ENCODE data around the gene RUSF1. TPM values are rescaled to one million over a fixed set of nuclear protein-coding genes. Genes with fewer than 3 reads are reported as not detected.

Gene RUSF1
- total RNA-seq, 1 experiment from 2014 or later = 59.3 TPM

DNA sequence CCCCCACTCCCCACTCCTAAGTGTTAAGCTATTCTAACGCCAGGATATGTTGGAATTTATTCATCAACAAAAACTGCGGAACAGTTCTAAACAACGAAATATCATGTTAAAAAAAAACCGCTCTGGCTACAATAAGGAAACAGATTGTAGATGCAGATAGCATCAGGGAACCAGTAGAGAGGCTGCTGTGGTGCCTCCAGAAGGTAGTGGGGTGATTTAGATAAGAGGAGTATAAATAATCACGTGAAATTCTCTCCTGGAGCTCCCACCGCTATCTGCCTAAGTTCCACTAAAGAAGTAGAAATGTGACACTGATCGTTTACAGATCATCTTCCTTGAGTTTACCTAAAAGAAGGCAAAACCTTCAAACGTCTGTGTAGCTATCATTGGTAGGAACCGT, 27.5 kb upstream of the RUSF1 start:
- H3K27ac ChIP-seq (ENCODE audit: low read depth, low read length) = no peak overlapping the region
- RAD21 ChIA-PET (ENCODE audit: low non-redundant PET in 1 of 2, low total read pairs in 2 of 2, uncharacterized antibody in 2 of 2, unreplicated experiment in 2 of 2) = no interaction called here
- intact Hi-C loops (cut with micrococcal nuclease) = no loop called here
- no peak overlapping the region for H3K4me2 ChIP-seq (ENCODE audit: low read length)
- no peaks in the 10 kb centered on the region for H3K9me3 ChIP-seq (ENCODE audit: control insufficient read depth in 1 of 2, insufficient read depth in 1 of 2, low read depth in 1 of 2, low read length in 2 of 2)
- H3K4me3 ChIP-seq (replicated peaks in 1 of 2; ENCODE audit: low read depth in 1 of 2, low read length in 2 of 2) = no peak overlapping the region
- H4K20me1 ChIP-seq (ENCODE audit: insufficient read depth) = no peaks in the 10 kb centered on the region
- H3K27me3 ChIP-seq (ENCODE audit: insufficient read depth, low read length) = no peaks in the 10 kb centered on the region
- ATAC-seq = no peak
- BruUV-seq (replicated peaks) = no TSS peak
- no peak for DNase-seq (ENCODE audit: low read depth, low spot score)
- H2AFZ ChIP-seq (ENCODE audit: low read depth, low read length, poor library complexity, severe bottlenecking) = no peak overlapping the region
- no peaks in the 10 kb centered on the region for H3K79me2 ChIP-seq (ENCODE audit: insufficient read depth, low read length)
- CTCF ChIA-PET = no interaction called here
- TF ChIP-seq ZFX (IDR thresholded peaks at IDR 0.05) (no peak), ZNF274 (IDR thresholded peaks at IDR 0.05; ENCODE audit: low read depth, low read length) (no peak), EGR1 (IDR thresholded peaks at IDR 0.05; ENCODE audit: low read depth) (no peak), POLR2AphosphoS5 (IDR thresholded peaks at IDR 0.05; ENCODE audit: low read depth, low read length) (no peak), SIN3A (IDR thresholded peaks at IDR 0.05; ENCODE audit: low read depth) (no peak), FOSL1 (IDR thresholded peaks at IDR 0.05; ENCODE audit: low read depth) (no peak), YY1 (IDR thresholded peaks at IDR 0.05; ENCODE audit: extremely low read depth, insufficient replicate concordance, low read depth, low read length) (no peak), TCF7L2 (IDR thresholded peaks at IDR 0.05; ENCODE audit: borderline replicate concordance, extremely low read depth, insufficient read depth, insufficient read length) (no peak), SRF (IDR thresholded peaks at IDR 0.05; ENCODE audit: low read depth) (no peak), JUND (IDR thresholded peaks at IDR 0.05) (no peak), RAD21 (IDR thresholded peaks at IDR 0.05; ENCODE audit: low read depth) (no peak)
- no peak overlapping the region for H3K9ac ChIP-seq (ENCODE audit: low read length)
- H3K36me3 ChIP-seq (ENCODE audit: control insufficient read depth in 1 of 2, insufficient read depth in 2 of 2, low read length in 2 of 2) = no peaks in the 10 kb centered on the region
- H3K4me1 ChIP-seq (ENCODE audit: control insufficient read depth in 1 of 2, insufficient read depth in 2 of 2, low read length in 2 of 2) = no peaks in the 10 kb centered on the region
- POLR2A ChIA-PET = no interaction called here
- no peaks in the 10 kb centered on the region for H3K9me2 ChIP-seq (ENCODE audit: insufficient read depth)

DNA sequence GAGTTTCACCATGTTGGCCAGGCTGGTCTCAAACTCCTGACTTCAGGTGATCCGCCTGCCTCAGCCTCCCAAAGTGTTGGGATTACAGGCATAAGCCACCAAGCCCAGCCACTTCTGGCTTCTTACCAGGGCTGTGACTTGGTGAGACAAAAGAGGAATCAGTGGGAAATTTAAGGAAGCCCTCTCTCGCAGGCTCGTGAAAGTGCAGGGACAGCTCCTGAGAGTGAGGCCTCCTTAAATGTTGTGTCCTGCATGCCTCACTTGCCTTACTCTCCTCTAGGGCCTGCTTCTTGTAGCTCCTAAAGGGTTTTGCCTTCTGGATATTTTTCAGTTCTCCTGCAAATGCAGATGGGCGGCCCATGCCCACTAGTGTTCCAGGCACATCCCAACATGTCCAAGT, 24.7 kb upstream of the RUSF1 start:
- Histone ChIP-seq H3K4me3 (replicated peaks in 1 of 2; ENCODE audit: low read depth in 1 of 2, low read length in 2 of 2) (no peak overlapping the region), H3K27me3 (ENCODE audit: insufficient read depth, low read length) (no peaks in the 10 kb centered on the region), H3K9me2 (ENCODE audit: insufficient read depth) (no peaks in the 10 kb centered on the region), H3K27ac (ENCODE audit: low read depth, low read length) (no peak overlapping the region), H3K4me1 (ENCODE audit: control insufficient read depth in 1 of 2, insufficient read depth in 2 of 2, low read length in 2 of 2) (no peaks in the 10 kb centered on the region), H3K9ac (ENCODE audit: low read length) (no peak overlapping the region), H3K9me3 (ENCODE audit: control insufficient read depth in 1 of 2, insufficient read depth in 1 of 2, low read depth in 1 of 2, low read length in 2 of 2) (no peaks in the 10 kb centered on the region), H3K4me2 (ENCODE audit: low read length) (no peak overlapping the region), H4K20me1 (ENCODE audit: insufficient read depth) (no peaks in the 10 kb centered on the region), H3K79me2 (ENCODE audit: insufficient read depth, low read length) (no peaks in the 10 kb centered on the region), H3K36me3 (ENCODE audit: control insufficient read depth in 1 of 2, insufficient read depth in 2 of 2, low read length in 2 of 2) (no peaks in the 10 kb centered on the region), H2AFZ (ENCODE audit: low read depth, low read length, poor library complexity, severe bottlenecking) (no peak overlapping the region)
- no peak for DNase-seq (ENCODE audit: low read depth, low spot score)
- intact Hi-C loops (cut with micrococcal nuclease) = no loop called here
- no TSS peak for BruUV-seq (replicated peaks)
- no peak for ATAC-seq
- no peak for TF ChIP-seq ELF1 (IDR thresholded peaks at IDR 0.05; ENCODE audit: borderline replicate concordance, low read depth)
- TF ChIP-seq, protein P1, sequence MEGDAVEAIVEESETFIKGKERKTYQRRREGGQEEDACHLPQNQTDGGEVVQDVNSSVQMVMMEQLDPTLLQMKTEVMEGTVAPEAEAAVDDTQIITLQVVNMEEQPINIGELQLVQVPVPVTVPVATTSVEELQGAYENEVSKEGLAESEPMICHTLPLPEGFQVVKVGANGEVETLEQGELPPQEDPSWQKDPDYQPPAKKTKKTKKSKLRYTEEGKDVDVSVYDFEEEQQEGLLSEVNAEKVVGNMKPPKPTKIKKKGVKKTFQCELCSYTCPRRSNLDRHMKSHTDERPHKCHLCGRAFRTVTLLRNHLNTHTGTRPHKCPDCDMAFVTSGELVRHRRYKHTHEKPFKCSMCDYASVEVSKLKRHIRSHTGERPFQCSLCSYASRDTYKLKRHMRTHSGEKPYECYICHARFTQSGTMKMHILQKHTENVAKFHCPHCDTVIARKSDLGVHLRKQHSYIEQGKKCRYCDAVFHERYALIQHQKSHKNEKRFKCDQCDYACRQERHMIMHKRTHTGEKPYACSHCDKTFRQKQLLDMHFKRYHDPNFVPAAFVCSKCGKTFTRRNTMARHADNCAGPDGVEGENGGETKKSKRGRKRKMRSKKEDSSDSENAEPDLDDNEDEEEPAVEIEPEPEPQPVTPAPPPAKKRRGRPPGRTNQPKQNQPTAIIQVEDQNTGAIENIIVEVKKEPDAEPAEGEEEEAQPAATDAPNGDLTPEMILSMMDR (IDR thresholded peaks at IDR 0.05 in 2 of 3, conservative IDR thresholded peaks at IDR 0.05 in 1 of 3; ENCODE audit: borderline replicate concordance in 1 of 3, insufficient read depth in 1 of 3, low read depth in 2 of 3, low read length in 2 of 3) = no peak
- TF ChIP-seq SIN3A (IDR thresholded peaks at IDR 0.05; ENCODE audit: low read depth) = no peak
- ChIA-PET POLR2A (no interaction called here), CTCF (no interaction called here), RAD21 (ENCODE audit: low non-redundant PET in 1 of 2, low total read pairs in 2 of 2, uncharacterized antibody in 2 of 2, unreplicated experiment in 2 of 2) (no interaction called here)

All from HCT116 (cell line).